Astrocyte (in vitro differentiated cells and primary cell): Measurements from ENCODE around the gene RHOT1.

Source experiments
- EZH2 ChIP-seq: IDR thresholded peaks from 2 replicates; pipeline ENCODE4 v1.6.1; 2012; ENCODE audit warnings: mild to moderate bottlenecking, low read length, inconsistent platforms; ENCODE audit not compliant: insufficient read depth
- TF ChIP-seq, protein P1 (sequence below): IDR thresholded peaks from 2 replicates; pipeline ENCODE4 v1.5.1; 2011; ENCODE audit warnings: low read depth, mild to moderate bottlenecking, inconsistent platforms, low read length, moderate library complexity; ENCODE audit not compliant: insufficient read depth

DNA sequence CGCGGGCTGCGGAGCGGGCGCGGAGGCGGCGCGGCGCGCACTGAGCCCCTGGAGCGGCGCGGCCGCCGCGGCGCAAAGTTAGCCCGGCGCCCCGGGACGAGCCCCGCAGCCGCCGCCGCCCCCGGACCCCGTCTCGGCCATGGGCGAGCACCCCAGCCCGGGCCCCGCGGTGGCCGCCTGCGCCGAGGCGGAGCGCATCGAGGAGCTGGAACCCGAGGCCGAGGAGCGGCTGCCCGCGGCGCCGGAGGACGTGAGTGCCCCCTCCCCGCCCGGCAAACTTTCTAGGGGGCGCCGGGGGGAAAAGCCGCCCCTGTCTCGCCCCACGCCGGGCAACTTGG is 123.7 kb downstream of the RHOT1 start:
- TF ChIP-seq, protein P1, sequence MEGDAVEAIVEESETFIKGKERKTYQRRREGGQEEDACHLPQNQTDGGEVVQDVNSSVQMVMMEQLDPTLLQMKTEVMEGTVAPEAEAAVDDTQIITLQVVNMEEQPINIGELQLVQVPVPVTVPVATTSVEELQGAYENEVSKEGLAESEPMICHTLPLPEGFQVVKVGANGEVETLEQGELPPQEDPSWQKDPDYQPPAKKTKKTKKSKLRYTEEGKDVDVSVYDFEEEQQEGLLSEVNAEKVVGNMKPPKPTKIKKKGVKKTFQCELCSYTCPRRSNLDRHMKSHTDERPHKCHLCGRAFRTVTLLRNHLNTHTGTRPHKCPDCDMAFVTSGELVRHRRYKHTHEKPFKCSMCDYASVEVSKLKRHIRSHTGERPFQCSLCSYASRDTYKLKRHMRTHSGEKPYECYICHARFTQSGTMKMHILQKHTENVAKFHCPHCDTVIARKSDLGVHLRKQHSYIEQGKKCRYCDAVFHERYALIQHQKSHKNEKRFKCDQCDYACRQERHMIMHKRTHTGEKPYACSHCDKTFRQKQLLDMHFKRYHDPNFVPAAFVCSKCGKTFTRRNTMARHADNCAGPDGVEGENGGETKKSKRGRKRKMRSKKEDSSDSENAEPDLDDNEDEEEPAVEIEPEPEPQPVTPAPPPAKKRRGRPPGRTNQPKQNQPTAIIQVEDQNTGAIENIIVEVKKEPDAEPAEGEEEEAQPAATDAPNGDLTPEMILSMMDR: no peak
- TF ChIP-seq EZH2: no peak
